Activated effector memory CD4-positive, alpha-beta T cell treated with Interleukin-2 at 50 U/mL for 16 hours (primary cell): ENCODE measurements around the gene TCF7.
A peak's percentile ranks its signal among the peaks of the same experiment; 100 is the strongest.

Experiments used
- DNase-seq: peaks from one replicate; pipeline ENCODE4 v3.0.0-alpha.2; 2020

TCF7 gene

DNA sequence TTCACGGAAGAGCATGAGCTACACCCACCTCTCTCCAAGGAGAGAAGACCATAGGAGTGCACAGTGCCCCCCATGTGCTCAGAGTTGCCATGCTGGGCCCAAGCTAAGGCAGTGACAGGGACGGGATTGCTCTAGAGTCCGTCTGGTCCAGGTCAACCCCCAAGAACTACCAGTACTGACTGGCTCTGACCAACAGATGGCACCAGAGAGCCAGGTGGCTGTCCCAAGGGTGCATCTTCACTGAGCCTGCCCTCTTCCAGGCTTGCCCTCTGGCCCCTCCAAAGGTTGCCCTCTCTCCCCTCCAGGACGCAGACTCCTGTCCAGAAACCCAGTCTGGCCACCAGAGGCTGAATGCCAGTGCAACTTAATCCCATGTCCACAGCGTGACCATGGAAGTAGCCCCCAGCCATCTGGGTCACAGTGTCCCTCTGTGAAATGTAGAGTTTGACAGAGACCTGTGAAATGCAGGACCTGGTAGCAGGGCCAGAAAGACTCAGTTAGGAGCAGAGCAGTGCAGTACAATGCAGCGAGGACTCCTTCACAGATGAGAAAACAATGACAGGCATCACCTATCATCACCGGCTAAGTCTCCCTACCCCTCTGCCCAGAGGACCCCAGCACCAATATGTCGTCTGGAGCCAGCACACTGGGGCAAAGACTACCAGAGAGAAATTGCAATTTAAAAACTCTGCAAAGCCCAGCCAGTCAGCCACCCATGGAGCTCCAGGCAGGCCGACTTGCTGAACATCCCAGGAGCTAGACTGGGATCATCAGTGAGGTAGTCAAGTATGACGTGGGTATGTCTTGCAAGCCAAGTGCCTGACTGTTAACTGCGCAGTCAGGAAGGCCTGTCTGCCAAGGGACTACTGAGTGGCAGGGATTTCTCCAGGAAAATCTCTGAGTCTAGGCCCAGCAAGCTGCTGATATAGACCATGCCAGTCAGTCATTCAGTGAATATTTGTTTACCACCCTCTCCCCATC is 70.0 kb downstream of the TCF7 start:
- peak; percentile 59 for DNase-seq

- DNase-seq: no peak
These were observed 73.6 kb downstream of the TCF7 start for GRCh38 chr5:134188092-134188491.

DNA sequence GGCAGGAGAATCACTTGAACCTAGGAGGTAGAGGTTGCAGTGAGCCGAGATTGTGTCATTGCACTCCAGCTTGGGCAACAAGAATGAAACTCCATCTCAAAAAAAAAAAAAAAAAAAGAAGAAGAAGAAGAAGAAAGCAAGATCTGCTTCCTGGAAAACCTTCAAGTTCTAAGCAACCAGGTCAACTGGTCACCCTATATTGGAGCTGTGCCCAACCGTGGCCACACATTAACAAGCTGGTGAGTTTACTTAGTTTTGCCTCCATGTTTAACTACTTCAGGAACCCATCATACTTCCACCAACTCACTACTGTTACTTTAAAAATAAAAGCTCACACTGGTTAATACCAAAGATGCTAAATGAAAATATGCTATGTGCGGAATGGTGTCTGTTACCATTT is 74.5 kb downstream of the TCF7 start:
- no peak for DNase-seq

GRCh38 chr5:134195666-134196065 is 81.2 kb downstream of the TCF7 start:
- no peak for DNase-seq
